Ovary (tissue), 3 donors: ENCODE measurements around the gene ECI1.
"Not testable (repeated sequence)": the region's sequence is repeated elsewhere in the genome, so short reads cannot be mapped to it uniquely, and the experiment has no call there.

Experiments used
- CTCF ChIP-seq, 3 donors: fragments of 450-650 bp in 2 of 3; fragments of 200-600 bp in 1 of 3; IDR thresholded peaks; one replicate each; pipeline versions ENCODE4 v1.5.1 to v1.8.0; 2016 to 2022; ENCODE audit warnings: antibody characterized with exemption in 3 of 3, mild to moderate bottlenecking in 1 of 3
- POLR2A ChIP-seq: fragments of 450-650 bp; IDR thresholded peaks from one replicate; pipeline ENCODE4 v1.6.1; 2017; ENCODE audit warnings: antibody characterized with exemption, mild to moderate bottlenecking, moderate library complexity
- donor health status: DM: no; HTN: no; CAD: no.

- not testable (repeated sequence) for TF ChIP-seq POLR2A; CTCF (IDR thresholded peaks at IDR 0.05)
Measured at GRCh38 chr16:2266887-2267286, 15.5 kb upstream of the ECI1 start.
